Measurements from ENCODE around the gene PPP6R1.

Gene PPP6R1

DNA sequence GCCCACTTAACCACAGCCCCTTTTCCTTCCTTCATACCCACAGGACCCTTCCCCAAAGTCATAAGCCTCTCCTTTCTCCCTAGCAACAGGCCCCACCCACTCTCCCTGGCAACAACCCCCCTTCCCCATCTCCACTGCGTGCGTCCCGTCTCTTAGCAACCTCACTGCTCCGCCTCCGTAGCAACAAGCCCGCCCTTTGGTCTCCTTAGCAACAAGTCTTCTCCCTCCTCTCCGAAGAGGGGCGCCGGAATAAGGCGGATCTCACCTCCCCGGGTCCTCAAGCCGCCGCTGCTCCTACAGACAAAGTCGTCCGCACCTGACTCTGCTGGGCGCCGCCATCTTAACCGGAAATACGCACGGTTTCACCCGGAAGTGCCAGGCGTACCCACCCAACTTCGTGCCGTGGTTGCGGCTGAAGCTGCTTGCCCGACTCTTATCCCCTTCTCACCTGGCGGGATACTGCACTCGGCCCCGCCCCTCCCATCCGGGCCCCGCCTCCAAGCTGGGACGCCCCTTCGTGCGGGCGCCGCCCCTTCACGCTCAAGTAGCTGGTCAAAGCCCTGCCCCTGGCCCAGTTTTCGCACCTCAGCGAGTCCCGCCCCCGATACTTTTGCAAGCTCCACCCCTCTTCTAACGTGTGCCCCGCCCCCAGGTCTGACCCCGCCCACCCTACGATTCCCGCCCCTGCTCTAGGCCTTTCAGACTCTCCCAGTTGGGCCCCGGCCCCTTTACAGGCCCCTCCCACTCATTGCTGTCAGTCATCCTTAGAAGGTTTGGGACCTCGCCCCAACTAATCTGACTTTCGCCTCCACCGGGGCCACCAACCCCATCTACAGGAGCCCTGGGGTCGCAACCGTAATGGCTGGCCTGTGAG is 21.2 kb upstream of the PPP6R1 start, which contains the start of gene HSPBP1:
TSS of gene HSPBP1 (minus strand) at position 341 of the 874 bp plus-strand sequence. CDS start 502 bp downstream, outside the sequence.
- peak; percentile 92 for DNase-seq

DNA sequence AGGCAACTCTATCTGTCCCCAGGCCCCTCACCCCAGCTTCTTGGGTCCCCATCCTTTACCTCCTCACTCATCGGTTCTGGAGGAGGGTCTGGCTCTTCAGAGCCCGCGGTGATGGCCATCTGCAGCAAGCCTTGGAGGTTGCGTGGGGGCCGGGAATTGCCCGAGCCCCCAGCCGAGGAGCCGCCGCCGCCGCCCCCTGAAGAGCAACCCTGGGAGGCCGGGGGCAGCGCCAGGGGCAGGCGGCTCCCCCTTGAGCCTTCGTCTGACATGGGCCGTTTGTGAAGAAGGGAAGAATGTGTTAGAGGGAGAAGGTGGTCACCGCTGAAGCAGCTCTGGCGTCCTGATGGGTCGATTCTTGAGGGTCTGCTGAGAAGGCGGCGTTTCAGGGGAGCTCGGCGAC is 20.5 kb upstream of the PPP6R1 start:
- DNase-seq, result no peak

DNA sequence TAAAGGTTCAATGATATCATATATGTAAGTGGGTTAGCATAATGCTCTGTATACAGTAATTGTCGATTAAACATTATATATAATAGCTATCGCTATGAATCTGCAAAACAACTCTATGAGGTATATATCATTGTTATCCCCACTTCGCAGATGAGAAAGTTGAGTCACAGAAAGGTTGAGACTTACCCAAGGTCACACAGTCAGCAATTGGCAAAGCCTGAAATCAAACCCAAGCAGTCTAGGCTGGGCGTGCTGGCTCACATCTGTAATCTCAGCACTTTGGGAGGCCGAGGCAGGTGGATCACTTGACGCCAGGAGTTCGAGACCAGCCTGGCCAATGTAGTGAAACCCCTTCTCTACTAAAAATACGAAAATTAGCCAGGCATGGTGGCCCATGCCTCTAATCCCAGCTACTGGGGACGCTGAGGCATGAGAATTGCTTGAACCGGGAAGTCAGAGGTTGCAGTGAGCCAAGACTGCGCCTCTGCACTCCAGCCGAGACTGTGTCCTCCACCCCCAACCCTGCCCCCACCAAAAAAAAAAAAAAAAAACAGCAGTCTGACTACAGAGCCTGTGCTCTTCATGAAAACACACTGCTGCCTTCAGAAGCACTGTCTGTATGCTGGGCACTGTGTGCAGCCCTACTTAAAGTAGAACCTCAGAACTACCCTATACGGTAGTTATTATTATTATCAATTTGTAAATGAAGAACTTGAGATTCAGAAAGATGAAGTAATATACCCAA is 19.7 kb upstream of the PPP6R1 start:
- DNase-seq, result no peak

DNA sequence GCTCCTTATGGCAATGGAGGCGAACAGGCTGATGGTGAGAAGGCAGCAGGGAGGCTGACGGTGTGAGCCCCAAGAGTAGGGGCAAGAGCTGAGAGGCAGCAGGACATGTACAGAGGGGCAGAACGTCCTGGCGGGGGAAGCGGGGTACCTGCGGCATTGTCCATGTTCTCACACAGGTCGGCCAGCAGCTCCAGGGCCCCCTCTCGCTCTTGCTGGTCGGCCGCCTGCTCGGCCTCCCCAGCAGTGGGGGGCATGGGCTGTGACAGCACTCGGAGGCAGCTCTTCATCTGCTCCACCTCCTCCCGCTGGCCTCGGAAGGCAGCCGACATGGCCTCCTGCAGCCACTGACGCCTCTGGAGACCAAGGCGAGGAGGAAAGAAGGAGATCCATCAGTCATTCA is 18.7 kb upstream of the PPP6R1 start:
- no peak for DNase-seq

DNA sequence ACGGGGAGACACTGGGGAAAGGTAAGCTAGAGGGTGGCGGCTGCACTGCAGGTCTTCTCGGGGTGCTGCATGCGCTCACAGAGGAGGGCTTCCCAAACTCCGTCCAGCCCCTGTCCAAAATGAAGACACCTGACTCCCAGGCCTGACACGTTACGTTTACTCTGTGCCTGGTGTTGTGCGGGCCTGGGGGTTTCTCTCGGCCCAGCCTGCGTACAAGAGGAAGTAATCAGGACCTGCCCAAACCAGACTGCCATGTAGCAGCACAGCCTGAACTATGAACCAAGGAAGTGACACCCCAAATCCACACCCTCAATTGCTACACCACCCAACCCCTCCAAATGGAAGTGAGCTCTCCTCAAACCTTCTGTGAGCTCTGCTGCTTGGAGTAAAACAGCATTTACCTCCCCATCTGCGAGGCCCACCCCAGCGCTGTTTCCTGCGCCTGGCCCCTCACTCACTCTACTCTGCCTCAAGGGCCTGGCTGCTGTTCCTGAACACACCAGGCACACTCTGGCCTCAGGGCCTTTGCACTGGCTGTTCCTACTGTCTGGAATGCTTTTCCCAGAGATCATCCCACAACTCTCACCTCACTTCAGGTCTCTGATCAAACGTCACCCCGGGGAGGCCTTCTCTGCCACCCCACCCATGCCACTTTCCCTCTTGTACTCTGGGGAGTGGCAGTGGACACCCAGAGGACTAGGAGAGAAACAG is 18.1 kb upstream of the PPP6R1 start:
- no peak for DNase-seq

DNA sequence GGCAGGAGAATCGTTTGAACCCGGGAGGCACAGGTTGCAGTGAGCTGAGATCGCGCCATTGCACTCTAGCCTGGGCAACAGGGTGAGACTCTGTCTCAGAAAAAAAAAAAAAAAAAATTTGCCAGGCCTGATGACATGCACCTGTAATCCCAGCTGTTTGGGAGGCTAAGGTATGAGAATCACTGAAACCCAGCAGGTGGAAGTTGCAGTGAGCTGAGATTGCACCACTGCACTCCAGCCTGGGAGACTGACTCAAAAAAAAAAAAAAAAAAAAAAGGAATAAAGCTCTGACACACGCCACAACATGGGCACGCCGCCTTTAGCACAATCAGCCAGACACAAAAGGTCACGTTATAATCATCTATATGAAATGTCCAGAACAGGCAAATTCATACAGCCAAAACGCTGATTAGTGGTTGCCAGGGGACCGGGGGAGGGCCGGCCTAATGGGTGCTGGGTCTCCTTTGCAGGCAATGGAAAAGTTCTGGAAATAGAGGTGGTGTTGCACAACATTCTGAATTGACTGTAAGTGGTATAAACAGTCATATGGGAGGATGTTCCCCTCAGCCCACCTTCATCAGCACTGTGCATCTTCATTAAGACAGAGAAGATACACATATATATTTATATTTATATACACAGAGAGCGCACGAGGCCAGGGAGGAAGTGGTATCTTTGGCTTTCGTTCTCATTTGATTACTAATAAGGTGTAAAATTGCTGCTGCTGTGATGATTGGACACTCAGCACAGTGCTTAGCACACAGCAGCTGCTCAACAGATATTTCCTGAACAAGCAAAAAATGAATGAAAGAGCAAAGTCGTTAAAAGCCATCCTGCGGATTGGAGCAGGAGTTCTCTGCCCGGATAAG is 17.3 kb upstream of the PPP6R1 start:
- no peak for DNase-seq

DNA sequence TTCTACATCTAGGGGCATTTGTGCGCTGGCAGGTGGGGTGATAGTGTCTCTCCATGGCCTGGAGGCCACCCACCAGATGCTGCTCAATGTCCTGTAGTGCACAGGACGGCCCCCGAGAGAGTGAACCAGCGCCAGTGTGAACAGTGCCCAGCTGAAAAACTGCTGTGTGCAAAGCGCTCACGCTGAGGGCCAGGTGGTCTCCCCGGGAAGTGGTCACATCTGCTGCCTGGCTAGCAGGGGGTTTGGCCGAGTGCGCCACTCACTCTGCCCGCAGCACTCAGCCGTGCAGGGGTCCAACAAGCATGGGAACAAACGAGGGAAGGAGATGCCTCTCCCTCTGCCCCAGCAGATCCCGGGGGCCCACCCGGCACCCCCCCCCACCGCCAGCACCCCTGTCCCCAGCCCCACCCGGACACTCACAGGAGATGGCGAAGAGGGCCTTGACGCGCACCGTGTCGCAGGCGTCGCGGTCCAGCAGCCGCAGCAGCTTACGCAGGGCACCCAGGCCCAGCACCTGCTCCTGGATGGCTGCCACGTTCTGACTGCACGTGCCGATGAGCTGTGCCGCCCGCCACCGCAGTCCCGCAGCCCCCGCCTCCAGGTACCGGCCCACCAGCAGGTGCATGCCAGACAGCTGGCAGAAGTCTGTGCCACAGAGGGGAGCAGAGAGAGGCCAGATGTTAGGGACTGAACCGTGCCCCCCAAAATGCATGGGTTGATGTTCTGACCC is 15.3 kb upstream of the PPP6R1 start:
- no peak for DNase-seq

DNA sequence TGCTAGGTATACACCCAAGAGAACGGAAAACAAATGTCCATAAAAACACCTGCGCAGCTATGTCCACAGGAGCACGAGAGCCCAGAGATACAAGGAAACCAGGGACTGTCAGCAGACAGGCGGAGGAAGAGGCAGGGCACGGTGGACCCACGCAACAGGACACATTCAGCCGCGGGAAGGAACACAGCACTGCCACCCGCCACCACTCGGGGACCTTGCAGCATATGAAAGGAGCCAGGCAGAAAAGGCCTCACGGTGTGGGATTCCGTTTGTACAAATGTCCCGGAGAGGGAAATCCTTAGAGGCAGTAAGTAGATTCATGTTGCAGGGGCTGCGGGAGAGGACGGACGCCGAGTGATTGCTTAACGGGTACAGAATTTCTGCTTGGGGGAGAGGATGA is 13.3 kb upstream of the PPP6R1 start:
- DNase-seq, result no peak

DNA sequence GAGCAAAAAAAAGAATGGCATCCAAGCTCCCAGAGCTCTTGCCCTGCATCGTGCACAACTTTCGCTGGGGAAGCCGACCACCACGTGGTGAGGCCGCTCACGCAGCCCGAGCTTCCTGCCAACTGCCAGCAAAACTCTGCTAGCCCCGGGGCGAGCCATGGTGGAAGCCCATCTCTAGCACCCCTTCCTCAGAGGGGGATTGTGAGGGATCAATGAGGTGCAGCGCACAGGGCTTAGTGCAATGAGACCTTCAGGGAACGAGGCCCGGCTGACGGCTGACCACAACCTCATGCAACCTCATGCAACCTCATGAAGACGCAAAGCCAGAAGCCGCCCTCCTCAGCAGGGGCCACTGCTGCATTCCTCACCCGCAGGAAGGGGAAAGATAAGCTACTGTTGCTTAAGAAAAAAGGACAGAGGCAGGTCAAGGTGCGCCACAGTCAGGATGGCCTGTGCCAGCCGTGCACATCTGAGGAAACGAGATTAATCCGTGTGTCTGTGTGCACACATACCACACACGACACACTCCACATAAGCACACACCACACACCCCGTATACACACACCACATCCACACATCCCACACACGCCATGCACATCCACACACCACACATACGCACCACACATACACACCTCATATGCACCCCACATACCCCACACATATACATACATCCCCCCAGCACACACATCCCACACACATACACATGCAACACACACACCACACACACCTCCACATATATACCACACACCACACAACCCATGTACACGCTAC is 11.5 kb upstream of the PPP6R1 start:
- DNase-seq, result no peak

DNA sequence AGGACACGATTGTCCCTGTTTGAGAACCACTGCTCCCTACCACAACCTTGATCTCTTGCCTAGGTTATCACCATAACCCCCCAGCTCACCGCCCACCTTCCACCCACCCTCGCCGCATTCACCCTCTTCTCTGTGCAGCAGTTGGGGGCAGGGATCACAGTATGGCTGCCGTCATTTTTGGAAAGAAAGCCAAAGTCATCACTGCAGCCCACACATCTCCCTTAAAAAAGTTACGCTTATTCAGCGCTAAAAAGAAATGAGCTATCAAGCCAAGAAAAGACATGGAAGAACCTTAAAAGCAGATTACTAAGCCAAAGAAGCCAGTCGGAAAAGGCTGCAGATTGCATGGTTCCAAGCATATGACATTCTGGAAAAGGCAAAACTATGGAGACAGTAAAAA is 10.5 kb upstream of the PPP6R1 start:
- no peak for DNase-seq

DNA sequence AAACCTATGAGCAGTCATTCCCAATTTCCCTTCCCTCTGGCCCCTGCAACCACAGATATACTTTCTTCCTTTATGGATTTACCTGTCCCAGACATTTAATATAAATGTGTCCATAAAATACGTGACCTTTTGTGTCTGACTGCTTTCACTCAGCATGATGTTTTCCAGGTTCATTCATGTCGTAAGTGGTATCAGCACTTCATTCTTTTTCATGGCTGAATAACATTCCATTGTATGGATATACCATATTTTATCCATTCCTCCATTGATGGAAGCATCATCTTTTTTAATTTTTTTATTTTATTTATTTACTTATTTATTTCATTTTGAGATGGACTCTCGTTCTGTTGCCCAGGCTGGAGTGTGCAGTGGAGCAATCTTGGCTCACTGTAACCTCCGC is 8.0 kb upstream of the PPP6R1 start:
- no peak for DNase-seq

DNA sequence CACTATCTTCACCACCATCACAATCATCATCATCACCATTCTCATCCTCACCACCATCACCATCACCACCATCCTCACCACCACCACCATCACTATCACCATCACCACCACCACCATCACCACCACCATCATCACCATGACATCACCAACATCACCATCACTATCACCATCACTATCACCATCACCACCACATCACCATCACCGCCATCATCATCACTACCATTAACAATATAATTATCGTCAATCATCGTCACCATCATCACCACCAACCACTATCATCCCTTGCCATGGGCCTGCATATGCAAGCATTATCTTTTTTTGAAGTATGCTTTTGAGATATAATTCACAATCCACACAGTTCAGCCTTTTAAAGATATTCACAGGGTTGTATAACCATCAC is 7.6 kb upstream of the PPP6R1 start:
- no peak for DNase-seq

DNA sequence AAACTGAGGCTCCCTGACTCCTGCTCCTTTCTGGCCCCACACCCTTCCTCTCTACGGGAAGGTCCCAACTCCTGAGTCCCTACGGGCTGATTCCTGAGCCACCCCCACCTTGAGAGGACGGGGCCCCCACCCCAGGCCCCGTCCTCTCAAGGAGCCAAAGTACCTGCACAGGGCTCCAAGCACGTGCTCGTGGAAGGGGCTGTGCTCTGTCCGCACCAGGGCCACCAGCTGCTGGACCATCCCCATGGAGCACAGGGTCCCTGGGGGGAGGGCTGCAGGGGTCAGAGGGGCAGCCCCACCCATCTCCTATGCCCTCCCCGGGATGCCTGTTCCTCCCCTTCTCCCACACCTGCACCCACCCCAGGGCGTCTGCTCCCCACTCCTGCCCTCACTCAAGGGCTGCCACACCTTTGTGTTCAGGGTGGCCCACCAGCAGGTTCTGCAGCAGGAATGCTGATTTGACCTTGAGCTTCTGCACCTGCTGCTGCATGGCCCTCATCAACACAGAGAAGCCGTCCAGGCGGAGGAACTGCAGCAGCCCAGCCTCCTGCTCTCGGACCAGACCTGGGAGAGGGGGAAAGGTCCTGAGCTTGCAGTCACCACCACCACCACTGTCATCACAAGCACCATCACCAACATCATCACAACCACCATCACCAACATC is 7.0 kb upstream of the PPP6R1 start:
- no peak for DNase-seq

DNA sequence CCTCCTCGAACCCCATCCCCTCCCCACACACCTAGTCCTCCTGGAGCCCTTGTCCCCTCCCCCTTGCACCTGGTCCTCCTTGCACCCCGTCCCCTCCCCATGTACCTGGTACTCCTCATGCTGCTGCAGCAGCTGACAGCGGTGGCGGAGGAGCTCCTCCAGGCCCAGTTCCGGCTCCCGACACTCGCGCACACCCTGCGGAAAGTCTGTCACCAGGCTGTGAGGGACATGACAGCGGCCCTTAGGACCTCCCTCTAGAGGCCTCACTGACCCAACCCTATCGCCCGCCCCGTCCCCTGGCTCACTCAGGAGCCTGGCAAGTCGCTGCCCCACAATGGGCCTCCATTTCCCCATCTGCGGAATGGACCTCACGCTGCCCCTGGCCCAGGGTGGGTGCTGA is 6.4 kb upstream of the PPP6R1 start:
- no peak for DNase-seq

DNA sequence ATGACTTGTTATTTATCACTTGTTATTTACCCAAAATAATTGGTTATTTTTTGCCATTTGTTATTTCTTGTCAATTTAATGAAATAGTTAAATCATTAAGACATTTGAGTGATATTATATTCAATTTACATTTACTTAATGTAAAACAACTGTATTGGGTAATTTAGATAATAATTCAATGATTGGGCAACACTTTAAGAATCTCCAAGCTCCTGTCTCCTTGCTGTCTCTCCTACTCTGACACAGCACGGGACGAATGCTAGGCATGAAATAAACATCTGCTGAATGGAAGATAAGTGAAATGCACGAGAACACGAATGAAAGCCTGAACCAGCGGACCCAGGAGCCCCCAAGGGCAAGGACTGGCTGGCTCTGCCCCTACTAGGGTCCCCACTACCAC is 5.7 kb upstream of the PPP6R1 start:
- DNase-seq, result no peak

DNA sequence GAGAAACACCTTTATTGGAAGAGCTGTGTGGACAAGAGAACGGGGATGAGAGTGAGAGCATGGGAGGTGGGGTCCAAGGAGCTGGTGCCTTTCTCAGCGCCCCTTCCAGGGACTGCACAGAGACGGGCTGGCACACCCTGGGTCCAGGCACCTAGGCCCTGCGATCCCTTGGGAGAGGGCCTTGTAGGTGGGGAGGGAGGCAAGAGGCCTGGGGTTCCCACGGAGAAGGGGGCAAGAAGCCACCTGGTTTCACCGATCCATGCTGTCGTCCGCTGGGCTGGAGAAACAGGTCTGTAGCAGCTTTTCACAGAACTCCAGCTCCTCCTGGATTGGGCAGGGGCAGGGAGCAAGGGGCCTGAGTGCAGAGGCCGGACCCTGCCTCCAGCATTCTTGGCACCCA is 3.5 kb upstream of the PPP6R1 start:
- DNase-seq, result no peak

DNA sequence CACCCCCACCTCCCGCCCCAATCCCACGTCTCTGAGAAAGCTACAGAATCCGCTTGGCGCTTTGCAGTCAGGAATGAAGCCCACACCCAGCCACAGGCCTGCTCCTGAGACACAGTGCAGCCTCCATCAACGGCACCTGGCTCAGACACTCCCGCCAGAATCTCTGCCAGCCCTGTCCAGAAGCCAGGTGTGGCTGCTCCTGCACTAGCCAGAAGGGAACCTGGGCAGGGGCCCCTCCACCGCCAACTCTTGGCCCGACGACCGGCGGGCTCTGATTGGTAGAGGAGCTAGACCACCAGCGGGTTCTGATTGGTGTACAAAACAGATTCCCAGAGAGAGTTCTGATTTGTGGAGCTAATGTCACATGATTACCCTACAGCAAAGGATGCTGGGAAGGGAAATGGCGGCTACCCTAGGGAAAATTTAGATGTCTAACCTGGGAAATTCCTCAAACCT is 2.9 kb upstream of the PPP6R1 start:
- no peak for DNase-seq

DNA sequence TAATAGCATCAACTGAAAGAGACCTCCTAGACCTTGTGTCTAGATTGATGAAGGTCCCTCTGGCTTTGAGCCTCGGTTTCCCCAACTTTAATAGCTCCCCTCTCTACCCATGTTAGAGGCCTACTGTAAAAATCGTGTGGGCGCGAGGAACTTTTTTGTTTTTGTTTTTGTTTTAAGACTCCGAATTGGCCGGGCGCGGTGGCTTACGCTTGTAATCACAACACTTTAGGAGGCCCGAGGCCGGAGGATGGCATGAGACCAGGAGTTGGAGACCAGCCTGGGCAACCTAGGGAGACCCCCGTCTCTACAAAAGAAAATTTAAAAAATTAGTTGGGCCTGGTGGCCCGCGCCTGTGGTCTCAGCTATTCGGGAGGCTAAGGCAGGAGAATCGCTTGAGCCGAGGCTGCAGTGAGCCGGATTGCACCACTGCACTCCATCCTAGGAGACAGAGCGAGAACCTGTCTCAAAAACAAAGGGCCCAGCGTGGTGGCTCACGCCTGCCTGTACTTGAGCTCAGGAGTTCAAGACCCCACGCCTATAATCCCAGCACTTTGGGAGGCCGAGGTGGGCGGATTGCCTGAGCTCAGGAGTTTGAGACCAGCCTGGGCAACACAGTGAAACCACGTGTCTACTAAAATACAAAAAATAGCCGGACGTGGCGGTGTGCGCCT is 858 bp upstream of the PPP6R1 start:
- DNase-seq, result no peak

DNA sequence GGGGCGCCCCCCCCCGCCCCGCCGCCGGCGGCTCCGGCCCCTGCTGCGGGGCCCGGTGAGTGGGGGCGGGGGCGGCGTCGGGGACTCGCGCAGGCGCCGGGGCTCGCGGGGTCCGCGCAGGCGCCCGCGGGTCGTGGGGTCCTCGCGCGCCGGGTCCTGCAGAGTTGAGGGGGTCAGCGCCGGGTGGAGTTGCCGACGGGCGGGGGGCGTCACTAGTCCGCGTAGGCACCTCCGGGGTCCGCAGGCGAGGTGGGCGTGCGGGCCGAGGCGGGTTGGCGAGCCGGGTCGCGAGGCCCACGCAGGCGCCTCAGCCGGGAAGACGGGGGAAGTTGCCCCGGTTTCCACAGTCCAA is 365 bp downstream of the PPP6R1 start:
- DNase-seq, result peak; percentile 39
